ENCODE results near the gene MGA.

DNA sequence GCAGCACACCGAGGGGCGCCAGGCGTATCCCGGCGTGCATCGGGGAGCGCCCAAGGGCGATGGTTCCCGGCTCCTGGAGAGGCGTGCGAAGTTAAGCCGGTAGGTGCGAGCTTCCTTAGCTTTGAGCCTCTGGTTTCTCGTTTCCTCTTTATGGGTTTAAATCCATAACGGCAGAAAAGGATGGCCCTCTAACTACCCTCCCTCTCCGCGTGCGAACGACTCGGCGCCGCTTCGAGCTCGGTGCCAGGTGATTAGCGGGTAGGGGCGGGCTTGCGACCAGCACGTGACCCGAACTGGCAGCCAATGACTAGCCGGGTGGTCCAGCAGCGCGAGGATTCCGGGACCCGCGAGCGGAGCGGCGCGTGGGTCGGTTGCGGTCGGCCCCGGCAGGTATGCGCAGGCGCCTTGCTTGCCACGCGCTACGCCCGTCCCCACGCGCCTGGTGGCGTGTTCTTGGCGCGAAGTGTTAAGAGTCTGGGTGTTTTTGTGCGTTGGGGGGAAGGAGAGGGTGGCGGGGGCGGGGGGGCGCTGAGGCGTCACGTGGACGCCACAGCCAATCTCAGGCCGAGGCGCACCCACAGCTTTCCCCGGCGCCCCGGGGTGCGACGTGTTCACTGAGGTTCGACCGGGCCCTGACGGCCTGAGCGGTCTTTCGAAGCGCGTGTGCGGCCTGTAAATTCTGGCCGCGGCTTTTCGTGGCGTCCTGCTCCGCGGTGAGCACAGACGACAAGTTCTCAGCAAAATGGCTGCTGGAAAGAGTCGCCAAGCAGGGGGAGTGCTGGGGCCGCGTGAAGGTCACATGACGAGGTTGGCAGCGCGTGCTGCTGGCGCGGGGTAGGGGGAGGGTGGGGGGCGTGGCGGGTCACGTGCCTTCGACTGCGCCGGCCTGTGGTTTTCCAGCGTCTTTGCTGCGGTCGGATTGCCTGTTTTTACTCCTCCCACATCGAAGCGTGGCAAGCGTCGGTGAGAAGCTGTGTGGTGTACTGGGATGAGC, 38.7 kb upstream of the MGA start:
- TF ChIP-seq, protein P1, sequence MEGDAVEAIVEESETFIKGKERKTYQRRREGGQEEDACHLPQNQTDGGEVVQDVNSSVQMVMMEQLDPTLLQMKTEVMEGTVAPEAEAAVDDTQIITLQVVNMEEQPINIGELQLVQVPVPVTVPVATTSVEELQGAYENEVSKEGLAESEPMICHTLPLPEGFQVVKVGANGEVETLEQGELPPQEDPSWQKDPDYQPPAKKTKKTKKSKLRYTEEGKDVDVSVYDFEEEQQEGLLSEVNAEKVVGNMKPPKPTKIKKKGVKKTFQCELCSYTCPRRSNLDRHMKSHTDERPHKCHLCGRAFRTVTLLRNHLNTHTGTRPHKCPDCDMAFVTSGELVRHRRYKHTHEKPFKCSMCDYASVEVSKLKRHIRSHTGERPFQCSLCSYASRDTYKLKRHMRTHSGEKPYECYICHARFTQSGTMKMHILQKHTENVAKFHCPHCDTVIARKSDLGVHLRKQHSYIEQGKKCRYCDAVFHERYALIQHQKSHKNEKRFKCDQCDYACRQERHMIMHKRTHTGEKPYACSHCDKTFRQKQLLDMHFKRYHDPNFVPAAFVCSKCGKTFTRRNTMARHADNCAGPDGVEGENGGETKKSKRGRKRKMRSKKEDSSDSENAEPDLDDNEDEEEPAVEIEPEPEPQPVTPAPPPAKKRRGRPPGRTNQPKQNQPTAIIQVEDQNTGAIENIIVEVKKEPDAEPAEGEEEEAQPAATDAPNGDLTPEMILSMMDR (IDR thresholded peaks at IDR 0.05): no peak
- peak in 1 of 2 donors; percentile 19 for TF ChIP-seq POLR2A (IDR thresholded peaks at IDR 0.05)
